ENCODE data around the gene PDK2.

Gene PDK2

DNA sequence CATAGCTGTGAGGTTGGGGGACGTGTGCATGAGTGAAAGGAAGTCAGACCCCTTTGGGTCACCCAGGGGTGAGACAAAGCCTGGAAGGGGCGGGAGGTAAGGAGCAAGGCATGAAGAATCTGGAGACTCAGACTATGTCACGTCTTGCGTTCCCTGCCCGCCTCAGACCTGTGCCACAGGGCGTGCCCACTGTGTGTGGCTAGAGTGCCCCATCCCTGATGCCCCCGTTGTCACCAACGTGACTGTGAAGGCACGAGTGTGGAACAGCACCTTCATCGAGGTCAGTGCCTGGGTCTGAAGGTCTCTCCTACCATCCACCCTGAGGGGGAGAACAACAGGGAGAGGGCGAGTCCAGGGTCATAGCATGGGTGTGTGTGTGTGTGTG, 15.1 kb upstream of the PDK2 start:
- no peak for DNase-seq

DNA sequence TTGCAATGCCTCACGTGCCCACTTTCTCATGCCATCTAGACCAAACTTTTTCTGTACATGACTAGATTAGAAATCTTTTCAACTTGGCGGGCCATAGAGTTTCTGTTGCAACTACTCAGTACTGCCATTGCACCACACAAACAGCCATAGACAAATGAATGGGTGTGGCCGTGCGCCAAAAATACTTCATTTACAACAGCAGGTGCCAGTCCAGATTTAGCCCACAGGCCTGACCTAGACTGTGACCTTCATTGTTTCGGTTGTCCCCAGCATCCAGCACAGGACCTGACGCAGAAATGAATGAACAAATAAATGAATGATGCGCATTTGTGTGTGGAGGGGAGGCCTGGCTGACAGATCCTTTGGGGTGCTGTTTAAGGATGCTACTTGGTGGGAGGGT, 14.3 kb upstream of the PDK2 start:
- DNase-seq, result no peak

DNA sequence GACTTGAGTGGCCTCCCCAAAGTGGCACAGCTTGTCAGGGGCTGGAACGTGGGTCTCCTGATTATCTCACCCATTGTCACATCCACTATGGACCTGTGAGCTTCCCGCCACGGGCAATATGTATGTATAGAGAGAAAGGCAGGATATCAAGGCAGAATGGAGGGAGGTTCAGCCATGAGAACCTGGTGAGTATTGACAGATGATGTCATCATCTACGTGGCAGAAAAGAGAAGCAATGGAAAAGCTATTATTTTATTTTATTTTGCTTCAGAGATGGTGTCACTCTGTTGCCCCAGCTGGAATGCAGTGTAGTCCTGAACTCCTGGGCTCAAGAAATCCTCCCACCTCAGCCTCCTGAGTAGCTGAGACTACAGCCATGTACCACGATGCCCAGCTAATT, 13.4 kb upstream of the PDK2 start:
- DNase-seq, result no peak

DNA sequence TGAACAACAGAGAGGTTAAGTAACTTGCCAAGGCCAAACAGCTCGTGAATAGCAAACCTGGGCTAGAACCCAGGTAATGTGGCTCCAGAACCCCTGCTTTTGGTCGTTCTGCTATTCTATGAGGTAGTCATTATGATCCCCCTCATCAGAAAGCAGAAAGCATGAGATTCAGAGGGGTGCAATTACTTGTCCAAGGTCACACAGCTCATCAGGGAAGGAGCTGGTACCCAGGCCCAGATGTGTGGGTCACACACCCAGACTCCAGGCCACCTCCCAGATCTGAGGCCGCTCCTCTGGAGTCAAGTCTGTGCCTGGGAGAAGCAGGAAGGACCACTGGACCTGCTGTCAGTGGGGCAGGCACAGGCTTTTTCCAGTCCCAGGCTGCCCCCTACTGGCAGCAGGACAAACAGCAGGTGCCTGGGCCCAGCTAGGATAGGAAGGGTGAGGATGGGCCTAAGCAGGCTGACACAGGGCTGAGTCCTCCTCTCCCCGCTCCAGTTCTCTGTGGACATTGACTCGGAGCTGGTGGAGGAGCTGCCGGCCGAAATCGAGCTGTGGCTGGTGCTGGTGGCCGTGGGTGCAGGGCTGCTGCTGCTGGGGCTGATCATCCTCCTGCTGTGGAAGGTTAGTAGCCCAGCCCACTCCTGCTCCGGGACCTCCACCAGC, 7.8 kb upstream of the PDK2 start:
- peak; percentile 52 to 86 for DNase-seq

DNA sequence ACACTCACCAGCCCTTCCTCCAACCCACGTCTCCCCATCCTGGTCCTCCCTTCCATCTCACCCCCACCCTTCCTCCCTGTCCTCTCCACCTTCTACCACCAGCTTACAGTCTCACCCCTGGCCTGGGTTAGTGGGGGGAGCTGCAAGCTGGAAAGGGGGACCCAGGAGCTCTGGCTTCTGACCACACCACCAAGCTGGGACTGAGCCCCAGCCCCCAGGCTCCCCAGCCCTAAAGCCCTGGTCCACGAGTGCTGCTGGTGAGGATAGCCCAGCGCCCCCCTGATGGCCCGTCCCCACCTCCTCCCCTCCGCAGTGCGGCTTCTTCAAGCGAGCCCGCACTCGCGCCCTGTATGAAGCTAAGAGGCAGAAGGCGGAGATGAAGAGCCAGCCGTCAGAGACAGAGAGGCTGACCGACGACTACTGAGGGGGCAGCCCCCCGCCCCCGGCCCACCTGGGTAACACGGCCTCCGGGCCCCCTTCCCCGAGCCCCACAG, 7.2 kb upstream of the PDK2 start:
- no peak for DNase-seq

DNA sequence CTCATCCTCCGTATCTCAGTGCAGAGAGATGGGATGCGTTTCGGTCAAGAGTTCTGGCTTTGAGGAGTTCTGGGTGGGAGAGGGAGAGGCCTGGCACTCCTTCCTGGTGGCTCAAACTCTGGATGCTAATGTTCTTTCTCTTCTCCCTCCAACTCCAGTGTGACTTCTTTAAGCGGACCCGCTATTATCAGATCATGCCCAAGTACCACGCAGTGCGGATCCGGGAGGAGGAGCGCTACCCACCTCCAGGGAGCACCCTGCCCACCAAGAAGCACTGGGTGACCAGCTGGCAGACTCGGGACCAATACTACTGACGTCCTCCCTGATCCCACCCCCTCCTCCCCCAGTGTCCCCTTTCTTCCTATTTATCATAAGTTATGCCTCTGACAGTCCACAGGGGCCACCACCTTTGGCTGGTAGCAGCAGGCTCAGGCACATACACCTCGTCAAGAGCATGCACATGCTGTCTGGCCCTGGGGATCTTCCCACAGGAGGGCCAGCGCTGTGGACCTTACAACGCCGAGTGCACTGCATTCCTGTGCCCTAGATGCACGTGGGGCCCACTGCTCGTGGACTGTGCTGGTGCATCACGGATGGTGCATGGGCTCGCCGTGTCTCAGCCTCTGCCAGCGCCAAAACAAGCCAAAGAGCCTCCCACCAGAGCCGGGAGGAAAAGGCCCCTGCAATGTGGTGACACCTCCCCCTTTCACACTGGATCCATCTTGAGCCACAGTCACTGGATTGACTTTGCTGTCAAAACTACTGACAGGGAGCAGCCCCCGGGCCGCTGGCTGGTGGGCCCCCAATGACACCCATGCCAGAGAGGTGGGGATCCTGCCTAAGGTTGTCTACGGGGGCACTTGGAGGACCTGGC, 6.0 kb upstream of the PDK2 start:
- no peak for DNase-seq

DNA sequence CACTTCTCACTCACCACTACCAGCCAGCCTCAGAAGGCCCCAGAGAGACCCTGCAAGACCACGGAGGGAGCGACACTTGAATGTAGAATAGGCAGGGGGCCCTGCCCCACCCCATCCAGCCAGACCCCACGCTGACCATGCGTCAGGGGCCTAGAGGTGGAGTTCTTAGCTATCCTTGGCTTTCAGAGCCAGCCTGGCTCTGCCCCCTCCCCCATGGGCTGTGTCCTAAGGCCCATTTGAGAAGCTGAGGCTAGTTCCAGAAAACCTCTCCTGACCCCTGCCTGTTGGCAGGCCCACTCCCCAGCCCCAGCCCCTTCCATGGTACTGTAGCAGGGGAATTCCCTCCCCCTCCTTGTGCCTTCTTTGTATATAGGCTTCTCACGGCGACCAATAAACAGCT, 5.1 kb upstream of the PDK2 start:
- no peak for DNase-seq

DNA sequence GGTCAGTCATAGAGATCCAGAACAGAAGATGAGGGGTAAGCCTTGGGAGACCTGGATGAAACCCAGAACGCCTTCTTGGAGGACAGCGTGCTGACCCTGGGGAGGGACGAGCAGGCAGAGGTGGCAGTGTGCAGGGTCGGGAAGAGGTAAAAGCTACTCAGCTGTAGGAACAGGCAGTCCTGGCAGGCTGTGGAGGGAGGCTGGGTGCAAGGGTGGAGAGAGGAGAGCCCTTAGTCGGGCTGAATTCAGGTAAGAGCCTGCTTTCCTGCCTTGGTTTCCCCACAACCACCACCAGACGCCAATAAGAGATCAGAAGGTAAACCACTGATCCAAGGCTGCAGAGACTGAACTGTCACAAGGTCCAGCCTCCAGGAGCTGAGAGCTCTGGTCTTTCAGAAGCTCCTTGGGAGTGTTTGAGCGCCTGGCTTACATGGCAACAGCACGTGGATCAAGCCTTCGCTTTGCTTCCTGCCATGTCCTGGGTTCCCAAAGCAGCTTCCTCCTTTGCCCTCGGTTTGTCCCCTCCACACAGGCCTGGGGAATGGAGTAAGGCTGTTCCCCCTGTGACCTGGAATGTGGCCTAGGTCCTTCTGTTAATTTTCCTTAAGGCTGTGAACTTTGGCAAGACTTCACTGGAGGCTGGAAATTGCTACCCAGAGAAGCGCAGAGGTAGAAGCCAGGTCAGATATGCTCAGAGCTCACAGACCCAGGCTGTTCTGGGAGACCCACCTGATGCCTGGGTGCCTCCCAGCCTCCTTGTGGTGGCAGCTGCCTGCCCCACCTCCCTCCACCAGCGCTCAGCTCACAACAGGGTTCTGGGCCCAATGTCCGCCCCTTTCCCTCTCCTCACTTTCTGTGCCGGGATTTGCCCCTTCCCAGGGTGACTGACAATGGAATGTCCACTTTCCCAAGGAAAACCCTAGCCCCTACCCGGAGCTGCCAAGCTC, 3.9 kb upstream of the PDK2 start:
- DNase-seq, result no peak

DNA sequence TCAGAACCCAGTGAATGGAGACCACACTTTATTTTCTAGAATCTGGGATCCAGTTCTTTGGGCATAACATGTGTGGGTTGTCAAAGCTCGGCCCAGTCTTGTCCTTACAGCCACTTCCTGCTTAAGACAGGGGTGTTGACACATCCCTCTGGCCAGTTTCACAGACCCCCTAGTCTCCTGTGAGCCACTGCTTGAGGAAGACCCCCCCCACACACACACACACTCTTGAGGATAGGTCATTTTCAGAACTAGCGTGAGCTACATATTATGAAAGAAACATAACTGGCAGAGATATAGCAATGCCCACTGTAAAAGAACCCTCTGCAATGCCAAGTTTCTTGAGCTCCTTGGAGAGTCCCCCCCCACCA, 3.2 kb upstream of the PDK2 start:
- DNase-seq, result no peak

DNA sequence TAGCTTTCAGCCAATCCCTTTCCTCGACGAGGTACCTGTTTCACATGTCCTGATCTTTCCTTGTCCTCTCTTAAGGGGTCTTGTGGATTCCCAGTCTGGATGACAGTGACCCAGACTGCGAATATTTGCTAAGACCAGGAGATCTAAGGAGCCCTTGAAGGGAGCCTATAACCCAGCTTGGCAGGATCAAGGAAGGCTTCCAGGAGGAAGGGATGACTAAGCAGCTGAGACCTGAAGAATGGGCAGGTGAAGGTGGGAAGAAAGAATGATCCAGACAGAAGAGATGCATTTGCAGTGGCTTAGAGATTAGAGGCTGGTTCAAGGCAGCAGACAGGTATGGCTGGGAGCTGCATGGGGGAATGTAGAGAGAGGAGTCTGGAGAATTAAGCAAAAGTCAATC, 1.9 kb upstream of the PDK2 start:
- no peak for DNase-seq

DNA sequence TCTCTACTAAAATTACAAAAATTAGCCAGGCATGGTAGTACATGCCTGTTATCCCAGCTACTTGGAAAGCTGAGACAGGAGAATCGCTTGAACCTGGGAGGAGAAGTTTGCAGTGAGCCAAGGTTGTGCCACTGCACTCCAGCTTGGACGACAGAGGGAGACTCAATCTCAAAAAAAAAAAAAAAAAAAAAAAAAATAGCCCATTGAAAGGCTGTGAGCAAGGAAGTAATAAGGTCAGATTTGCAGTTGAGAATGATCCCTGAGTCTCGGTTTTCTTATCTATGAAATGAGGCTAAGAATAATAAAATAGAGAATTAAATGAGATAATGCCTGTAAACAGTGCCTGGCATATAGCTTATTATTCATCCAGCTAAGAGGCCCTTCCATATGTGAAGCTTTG, 1.3 kb upstream of the PDK2 start:
- no peak for DNase-seq

DNA sequence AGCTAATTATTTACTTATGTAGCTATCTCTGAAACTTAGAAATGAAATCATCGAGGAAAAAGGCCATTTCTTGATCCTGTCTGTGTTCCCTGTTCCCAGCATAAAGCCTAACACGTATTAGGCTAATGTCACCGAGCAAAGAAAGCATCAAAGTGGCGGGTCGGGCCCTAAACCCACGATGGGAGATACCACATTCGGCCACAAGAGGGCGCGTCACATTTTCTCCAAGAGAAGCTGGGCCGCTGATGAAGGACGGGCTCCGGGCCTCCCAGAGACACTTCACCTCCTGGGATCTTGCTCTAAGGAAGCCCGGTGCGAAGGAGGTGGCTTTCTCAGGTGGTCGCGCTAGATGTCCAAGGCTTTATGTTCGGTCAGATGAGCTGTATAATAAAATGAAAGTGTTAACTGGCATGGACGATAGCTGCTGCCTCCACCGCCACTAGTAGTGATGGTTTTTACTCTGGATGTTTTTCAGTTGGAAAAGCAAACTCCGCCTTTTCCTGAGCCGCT, 853 bp upstream of the PDK2 start:
- peak; percentile 66 to 99 for DNase-seq

DNA sequence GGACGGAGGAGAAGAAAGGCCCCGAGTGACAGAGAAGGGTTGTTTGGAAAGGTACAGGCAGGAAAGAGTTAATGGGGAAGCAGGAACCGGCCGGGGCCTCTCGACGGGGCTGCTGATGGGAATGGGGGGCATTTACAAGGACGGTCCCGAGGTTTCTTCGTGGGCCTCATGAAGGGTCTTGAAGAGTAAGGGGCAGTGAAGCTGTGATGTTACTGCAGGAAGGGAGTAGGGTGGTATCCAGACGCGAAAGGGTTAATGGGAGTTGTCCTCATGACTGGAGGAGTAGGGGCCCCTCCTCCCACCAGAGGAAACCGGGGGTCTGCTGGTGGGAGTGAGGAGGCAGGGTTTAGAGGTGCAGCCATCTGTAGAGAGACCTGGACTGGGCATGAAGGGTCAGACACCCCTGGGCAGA, 481 bp downstream of the PDK2 start:
- no peak for DNase-seq

DNA sequence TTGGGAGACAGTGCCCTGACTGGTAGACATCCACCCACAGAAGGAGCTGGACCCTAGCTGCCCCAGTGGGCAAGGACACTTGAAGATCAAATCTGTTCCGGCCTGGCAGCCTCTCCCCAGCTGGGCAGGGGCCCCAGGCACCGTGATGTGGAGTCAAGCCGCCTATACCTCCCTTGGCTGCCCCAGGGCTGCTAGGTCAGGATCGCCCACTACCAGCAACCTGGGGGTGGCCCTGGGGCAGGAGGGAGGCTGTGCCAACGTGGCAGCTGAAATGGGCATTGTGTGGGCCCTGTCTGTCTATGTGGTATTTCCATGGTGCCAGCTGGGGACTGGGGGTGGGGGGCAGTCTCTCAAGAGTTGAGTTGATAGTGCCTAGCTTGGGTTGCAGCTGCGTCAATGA, 941 bp downstream of the PDK2 start:
- no peak for DNase-seq

DNA sequence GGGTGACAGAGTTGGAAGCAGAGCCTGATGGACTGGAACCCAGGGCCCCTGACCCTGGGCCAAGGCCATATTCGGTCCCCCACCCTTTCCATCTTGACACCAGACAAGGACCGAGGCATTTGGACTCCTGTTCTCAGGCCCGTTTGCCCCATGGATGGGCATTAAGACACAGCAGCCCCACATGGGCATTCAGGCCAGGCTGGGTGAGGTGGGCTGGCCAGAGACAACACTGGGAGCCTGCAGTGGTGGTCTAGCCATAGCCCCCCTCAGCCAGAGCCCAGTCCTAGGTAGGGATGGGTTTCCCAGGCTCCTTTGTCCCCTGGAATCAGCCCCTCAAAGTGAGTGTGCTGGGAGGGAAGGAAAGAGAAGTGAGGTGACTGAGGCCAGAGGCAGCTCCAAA, 1.6 kb downstream of the PDK2 start:
- no peak for DNase-seq

DNA sequence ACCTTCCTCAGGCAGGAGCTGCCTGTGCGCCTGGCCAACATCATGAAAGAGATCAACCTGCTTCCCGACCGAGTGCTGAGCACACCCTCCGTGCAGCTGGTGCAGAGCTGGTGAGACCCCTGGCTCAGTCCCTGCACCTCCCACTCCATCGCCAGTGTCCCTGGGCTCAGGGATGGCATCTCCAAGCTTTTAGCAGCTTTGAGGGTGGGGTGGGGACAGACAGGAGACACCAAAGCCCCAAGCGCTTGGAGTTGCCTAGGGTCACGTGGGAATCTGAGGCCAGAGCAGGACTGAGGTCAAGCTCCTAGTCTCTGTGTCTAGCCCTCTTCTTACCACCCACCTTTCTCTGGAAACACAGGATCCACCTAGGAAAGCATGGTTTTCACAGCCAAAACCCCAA, 2.3 kb downstream of the PDK2 start:
- DNase-seq, result no peak

DNA sequence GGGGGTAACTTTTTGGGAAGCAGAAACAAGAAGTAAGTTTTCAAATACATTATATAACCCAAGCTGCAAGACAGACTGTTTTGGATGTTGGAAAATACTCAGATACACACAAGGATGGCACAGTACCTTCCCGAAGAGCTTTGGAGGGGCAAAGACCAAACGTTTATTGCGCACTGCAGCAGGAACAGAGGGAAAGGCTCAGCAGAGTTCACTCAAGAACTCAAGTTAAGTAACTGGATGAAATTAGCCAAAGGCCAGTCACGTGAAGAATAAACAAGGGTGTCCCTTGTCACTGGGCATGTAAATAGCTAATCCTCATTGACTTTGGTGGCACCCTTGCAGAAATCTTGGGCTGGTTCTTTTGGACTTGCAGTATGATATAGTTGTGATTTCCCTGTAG, 2.8 kb downstream of the PDK2 start:
- no peak for DNase-seq

DNA sequence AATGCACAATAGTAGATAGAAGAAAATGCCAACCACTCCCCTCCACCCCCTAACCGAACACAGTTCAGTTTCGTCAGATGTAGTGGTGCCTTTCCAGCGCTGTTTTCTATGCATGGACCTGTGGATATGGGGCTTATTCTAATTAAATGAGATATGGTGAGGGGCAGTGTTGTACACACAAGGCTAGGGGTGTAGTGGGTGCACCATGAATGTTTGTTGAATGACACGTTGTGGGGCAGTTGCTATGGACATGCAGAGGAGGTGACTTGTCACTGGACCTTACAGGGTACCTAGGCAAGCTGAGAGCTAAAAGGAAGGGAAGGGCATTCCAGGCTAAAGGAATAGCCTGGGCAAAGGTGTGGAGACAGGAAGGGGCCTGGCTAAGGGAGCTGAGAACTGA, 3.4 kb downstream of the PDK2 start:
- DNase-seq, result no peak

DNA sequence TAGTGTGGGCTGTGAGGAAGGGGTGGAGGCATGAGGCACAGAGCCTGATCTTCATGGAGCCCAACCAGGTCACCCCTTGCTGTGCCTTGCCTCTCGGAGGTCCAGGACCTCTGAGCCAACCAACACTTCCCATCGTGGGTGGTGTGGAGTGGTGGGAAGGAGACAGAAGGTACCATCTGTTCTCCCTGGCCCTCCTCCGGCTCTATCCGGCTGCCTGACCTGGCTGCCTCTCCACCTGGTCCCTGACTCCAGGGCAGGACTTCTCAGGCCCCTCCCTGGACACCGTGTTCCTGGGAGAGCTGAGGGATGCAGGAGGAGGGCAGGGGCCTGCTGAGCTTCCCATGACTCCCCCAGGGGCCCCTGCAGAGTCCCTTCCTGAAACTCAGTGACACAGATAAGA, 3.9 kb downstream of the PDK2 start:
- no peak for DNase-seq

DNA sequence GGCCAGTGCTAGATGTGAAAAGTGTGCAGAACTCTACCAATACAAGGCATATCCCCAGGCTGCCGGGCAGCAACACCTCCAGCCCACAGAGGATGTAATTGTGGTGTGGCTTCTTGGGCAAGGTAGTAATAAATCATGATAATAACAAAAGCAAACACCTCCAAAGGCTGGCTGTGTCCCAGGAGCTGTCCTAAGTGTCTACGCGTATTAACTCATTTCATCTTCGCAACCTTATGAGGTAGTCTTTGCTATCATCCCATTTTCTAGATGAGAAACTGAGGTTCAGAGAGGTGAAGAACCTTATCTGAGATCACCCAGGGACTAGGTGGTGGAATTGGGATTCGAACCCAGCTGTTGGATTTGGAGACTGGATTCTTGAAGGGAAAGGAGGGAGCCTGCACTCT, 5.3 kb downstream of the PDK2 start:
- DNase-seq, result no peak

DNA sequence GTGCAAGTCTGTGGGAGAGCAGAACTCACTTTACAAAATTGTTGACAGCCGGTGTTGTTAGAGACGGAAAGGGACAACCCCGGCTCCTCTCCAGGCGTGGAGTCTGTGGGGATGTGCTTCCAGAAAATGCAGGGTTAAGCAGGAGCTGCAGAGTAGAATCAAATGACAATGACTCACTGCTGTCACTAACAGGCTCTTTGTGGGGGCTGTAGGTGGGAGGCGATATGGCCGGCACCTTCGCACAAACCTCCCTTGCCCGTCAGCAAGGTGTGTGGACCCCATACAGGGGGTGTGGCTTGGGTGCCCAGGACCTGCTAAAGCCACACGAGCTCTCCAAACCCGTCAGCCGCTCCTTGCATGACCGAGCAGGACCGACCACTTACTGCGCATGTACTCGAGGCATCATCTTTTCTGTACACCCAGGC, 5.8 kb downstream of the PDK2 start:
- no peak for DNase-seq

DNA sequence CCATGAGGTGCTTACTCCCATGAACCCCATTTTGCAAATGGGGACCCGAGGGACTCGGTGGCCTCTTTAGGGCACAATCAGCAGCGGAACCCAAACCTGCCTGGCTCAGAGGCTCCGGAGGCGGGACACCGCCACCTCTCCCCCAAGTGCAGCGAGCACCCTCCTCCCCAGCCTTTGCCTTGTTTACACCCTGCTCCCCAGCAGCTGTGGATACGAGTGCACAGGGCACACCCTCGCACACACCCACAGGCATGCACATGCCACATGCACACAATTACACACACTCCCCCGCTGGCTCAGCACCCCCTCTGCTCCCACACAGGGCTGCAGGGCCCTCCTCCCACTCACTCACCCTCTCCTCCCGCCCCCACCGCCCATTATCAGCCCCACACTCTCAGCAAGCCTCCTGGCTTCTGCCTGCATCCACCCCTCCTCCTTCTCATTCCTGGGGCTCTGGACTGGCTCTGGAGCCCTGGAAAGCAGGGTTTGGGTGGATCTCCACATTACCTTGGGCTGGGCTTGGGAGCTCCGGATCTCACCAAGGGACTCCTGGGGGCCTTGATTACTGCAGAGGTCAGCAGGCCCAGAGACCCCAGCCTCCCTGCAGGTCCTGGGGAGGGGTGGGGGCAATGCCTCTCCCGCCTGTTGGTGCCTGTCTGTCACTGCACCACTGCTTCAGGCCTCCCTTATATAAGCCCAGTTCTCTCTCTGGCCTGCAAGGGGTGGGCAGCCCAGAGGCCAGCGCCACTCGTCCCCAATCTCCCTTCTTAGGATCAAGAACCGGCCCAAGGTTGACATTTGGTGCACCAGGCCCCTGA, 6.4 kb downstream of the PDK2 start:
- DNase-seq, result no peak

All from inflammatory macrophage treated with lipopolysaccharide for 1 hour (primary cell).